Raji (cell line): ENCODE measurements around the gene CDC20.
A peak's percentile ranks its signal among the peaks of the same experiment; 100 is the strongest.

ENCODE experiments used
- POLR2A ChIP-seq: IDR thresholded peaks from 2 replicates; pipeline ENCODE4 v1.6.1; 2011; ENCODE audit warnings: low read depth, low read length, control low read depth; ENCODE audit not compliant: insufficient read depth

Gene CDC20

GRCh38 chr1:43348343-43348808 lies 10.4 kb upstream of the CDC20 start:
- no peak for TF ChIP-seq POLR2A

GRCh38 chr1:43348809-43349593 lies 9.8 kb upstream of the CDC20 start:
- TF ChIP-seq POLR2A: no peak

- no peak for TF ChIP-seq POLR2A
These were observed 9.0 kb upstream of the CDC20 start for GRCh38 chr1:43349594-43350306.

- no peak for TF ChIP-seq POLR2A
These were observed 7.8 kb upstream of the CDC20 start for GRCh38 chr1:43350976-43351375.

- TF ChIP-seq POLR2A: no peak
These were observed 7.1 kb upstream of the CDC20 start for GRCh38 chr1:43351421-43352350.

- no peak for TF ChIP-seq POLR2A
These were observed 6.5 kb upstream of the CDC20 start for GRCh38 chr1:43352351-43352705.

GRCh38 chr1:43352881-43353280 lies 5.9 kb upstream of the CDC20 start:
- no peak for TF ChIP-seq POLR2A

- TF ChIP-seq POLR2A: no peak
These were observed 4.3 kb upstream of the CDC20 start for GRCh38 chr1:43354471-43354870.

GRCh38 chr1:43354936-43355335 lies 3.8 kb upstream of the CDC20 start:
- TF ChIP-seq POLR2A: no peak

- TF ChIP-seq POLR2A: no peak
These were observed 1.5 kb upstream of the CDC20 start for GRCh38 chr1:43357251-43357650.

- TF ChIP-seq POLR2A: 0 out of 2 replicates have a peak, but pooled peaks have one; percentile 25
These were observed 548 bp upstream of the CDC20 start for GRCh38 chr1:43358121-43358745.

GRCh38 chr1:43359696-43360095 lies 915 bp downstream of the CDC20 start:
- TF ChIP-seq POLR2A: no peak

GRCh38 chr1:43360616-43361015 lies 1.8 kb downstream of the CDC20 start:
- TF ChIP-seq POLR2A: no peak

- 0 out of 2 replicates have a peak, but pooled peaks have one; percentile 35 for TF ChIP-seq POLR2A
These were observed 4.6 kb downstream of the CDC20 start for GRCh38 chr1:43363283-43363934.

- no peak; the same call in 1 of the 2 replicates for TF ChIP-seq POLR2A
These were observed 5.2 kb downstream of the CDC20 start for GRCh38 chr1:43363935-43364525.
